ENCODE measurements around the gene RMND1.
A peak's percentile ranks its signal among the peaks of the same experiment; 100 is the strongest.

Gene RMND1

DNA sequence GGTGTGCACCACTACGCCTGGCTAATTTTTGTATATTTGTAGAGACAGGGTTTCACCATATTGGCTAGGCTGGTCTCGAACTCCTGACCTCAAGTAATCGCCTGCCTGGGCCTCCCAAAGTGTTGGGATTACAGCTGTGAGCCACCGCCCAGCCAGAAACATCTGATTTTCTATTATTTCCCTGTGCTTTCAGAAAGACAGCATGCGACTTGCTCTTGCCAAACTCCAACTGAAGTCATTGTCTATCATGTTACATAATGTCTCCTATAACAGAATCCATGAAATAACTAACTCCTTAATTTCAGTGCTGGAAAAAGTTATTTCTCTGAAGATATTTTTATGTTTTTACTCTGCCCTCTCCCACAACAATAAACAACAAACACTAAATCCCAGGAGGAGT is 8.5 kb downstream of the RMND1 start:
- no peaks in the 10 kb centered on the region for H3K9me3 ChIP-seq
- no peak for DNase-seq
- no peak overlapping the region for H3K4me3 ChIP-seq
- peaks cover 8 to 85% (median 34%) of the 10 kb centered on the region in 4 donors for H3K4me1 ChIP-seq
- intact Hi-C loops (cut with DNase I; ENCODE audit: low total_unique reads) = loop anchor here (5.0 kb wide), 1 partner anchor 34 kb away; no protein-coding TSS in a partner anchor
- TF ChIP-seq, protein P1, sequence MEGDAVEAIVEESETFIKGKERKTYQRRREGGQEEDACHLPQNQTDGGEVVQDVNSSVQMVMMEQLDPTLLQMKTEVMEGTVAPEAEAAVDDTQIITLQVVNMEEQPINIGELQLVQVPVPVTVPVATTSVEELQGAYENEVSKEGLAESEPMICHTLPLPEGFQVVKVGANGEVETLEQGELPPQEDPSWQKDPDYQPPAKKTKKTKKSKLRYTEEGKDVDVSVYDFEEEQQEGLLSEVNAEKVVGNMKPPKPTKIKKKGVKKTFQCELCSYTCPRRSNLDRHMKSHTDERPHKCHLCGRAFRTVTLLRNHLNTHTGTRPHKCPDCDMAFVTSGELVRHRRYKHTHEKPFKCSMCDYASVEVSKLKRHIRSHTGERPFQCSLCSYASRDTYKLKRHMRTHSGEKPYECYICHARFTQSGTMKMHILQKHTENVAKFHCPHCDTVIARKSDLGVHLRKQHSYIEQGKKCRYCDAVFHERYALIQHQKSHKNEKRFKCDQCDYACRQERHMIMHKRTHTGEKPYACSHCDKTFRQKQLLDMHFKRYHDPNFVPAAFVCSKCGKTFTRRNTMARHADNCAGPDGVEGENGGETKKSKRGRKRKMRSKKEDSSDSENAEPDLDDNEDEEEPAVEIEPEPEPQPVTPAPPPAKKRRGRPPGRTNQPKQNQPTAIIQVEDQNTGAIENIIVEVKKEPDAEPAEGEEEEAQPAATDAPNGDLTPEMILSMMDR (IDR thresholded peaks at IDR 0.05) = no peak
- no peaks in the 10 kb centered on the region for H3K36me3 ChIP-seq
- H3K27me3 ChIP-seq = no peaks in the 10 kb centered on the region
- peak overlapping the region; percentile 11 to 74 for H3K27ac ChIP-seq

DNA sequence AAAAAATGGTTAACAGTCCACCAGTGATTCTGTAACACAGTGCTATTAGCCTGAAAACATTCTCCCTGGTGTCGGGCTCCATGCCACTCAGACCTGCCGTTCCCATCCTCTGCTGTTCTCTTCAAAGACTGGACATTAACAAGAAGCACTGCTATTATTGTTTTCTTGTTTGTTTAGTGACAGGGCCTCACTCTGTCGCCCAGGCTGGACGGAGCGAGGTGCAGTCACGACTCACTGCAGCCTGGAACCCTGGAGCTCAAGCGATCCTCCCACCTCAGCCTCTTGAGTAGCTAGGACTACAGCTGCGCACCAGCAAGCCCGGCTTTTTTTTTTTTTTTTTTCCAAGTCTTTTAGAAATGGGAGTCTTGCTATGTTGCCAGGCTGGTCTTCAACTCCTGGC is 9.6 kb downstream of the RMND1 start:
- TF ChIP-seq, protein P1 (IDR thresholded peaks at IDR 0.05) = no peak
- intact Hi-C loops (cut with DNase I; ENCODE audit: low total_unique reads) = loop anchor here (5.0 kb wide), 1 partner anchor 35 kb away; no protein-coding TSS in a partner anchor
- DNase-seq = no peak
- Histone ChIP-seq H3K9me3 (no peaks in the 10 kb centered on the region), H3K27ac (peak overlapping the region; percentile 11 to 74), H3K36me3 (no peaks in the 10 kb centered on the region), H3K27me3 (no peaks in the 10 kb centered on the region), H3K4me3 (no peak overlapping the region), H3K4me1 (peaks cover 8 to 95% (median 43%) of the 10 kb centered on the region in 4 donors)

DNA sequence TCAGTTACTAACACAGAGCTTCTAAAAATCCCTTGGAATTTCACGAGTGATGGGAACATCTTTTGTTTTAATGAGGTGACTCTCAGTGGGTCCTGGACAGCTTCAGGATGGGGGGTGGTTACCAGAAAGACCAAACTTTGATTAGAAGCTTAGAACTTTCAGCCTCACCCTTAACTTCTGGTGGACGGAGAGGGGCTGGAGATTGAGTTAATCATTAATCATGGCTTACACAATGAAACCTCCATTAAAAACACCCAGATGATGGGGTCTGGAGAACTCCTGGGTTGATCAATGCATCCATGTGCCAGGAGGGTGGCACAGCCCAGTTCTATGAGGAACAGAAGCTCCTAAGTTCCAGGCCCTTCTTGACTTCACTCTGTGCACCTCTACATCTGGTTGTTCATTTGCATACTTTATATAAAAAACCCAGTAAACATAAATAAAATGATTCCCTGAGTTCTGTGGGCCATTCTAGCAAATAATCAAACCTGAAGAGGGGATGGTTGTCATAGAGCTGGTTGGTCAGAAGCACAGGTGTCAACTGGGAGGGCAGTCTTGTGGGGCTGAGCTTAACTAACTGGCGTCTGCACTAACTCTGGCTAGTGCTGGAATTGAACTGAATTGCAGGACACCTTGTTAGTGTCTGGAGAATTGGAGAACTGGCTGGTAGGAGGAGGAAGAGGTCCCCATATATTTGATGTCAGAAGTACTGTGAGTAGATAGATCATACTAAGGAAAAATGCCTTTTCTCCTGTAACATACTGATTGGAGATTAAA is 10.3 kb downstream of the RMND1 start:
- intact Hi-C loops (cut with DNase I; ENCODE audit: low total_unique reads) = loop anchor here (5.0 kb wide), 1 partner anchor 36 kb away; no protein-coding TSS in a partner anchor
- H3K4me3 ChIP-seq = peak overlapping the region in 1 of 2 donors; percentile 17
- no peak for DNase-seq
- peaks cover 6 to 97% (median 42%) of the 10 kb centered on the region in 4 donors for H3K4me1 ChIP-seq
- no peaks in the 10 kb centered on the region for H3K36me3 ChIP-seq
- peak overlapping the region; percentile 69 to 74 for H3K27ac ChIP-seq
- H3K27me3 ChIP-seq = no peaks in the 10 kb centered on the region
- H3K9me3 ChIP-seq = no peaks in the 10 kb centered on the region
- TF ChIP-seq, protein P1 (IDR thresholded peaks at IDR 0.05) = no peak

DNA sequence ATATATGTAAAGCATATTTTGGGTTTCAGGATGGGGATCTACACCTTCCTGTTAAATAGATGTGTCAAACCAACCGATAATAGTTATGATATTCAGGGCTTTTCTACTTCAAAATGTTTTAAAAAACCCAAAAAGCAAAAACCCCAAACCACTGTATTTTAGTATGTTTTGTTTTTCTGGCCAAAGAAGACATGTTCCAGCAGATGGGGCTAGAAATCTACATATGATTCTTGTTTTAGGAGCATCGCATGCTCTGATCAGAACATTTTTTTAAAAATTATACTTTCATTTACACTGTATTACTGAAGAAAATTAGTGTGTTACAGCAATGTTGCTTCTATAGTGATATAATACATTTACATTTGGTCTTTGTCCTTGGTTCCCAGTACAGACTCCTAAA is 11.0 kb downstream of the RMND1 start:
- H3K4me3 ChIP-seq = peak overlapping the region; percentile 2 to 17
- H3K4me1 ChIP-seq = peaks cover 0 to 95% (median 41%) of the 10 kb centered on the region in 4 donors
- no peak for DNase-seq
- peak overlapping the region; percentile 69 to 74 for H3K27ac ChIP-seq
- TF ChIP-seq, protein P1 (IDR thresholded peaks at IDR 0.05) = peak; percentile 61 to 67
- no peaks in the 10 kb centered on the region for H3K27me3 ChIP-seq
- no peaks in the 10 kb centered on the region for H3K36me3 ChIP-seq
- intact Hi-C loops (cut with DNase I; ENCODE audit: low total_unique reads) = loop anchor here (5.0 kb wide), 1 partner anchor 36 kb away; no protein-coding TSS in a partner anchor
- no peaks in the 10 kb centered on the region for H3K9me3 ChIP-seq

DNA sequence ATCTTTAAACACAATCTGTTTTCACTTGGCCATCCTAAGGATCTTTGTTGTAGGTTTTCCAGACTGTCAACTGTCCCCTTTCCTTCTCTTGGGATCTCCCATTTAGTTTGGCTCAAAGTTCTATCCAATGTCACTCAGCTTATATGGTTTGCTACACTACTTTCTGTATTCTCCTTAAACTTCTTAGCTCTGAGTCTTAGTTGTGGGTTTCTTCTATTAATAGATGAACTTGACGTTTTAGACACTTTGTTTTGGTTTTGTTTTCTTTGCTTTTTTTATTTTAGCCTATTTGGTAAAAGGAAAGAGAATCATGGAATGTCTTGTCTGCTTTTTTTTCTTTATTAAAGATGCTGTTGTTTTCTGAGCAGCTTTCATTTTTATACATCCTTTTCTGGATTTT is 11.4 kb downstream of the RMND1 start:
- TF ChIP-seq, protein P1 (IDR thresholded peaks at IDR 0.05) = no peak
- peak overlapping the region; percentile 2 to 17 for H3K4me3 ChIP-seq
- intact Hi-C loops (cut with DNase I; ENCODE audit: low total_unique reads) = loop anchor here (5.0 kb wide), 1 partner anchor 37 kb away; no protein-coding TSS in a partner anchor
- H3K27ac ChIP-seq = peak overlapping the region; percentile 69 to 74
- no peak for DNase-seq
- H3K36me3 ChIP-seq = no peaks in the 10 kb centered on the region
- H3K4me1 ChIP-seq = peaks cover 0 to 95% (median 37%) of the 10 kb centered on the region in 4 donors
- no peaks in the 10 kb centered on the region for H3K27me3 ChIP-seq
- H3K9me3 ChIP-seq = no peaks in the 10 kb centered on the region

All from tibial artery (tissue), 4 donors.